Liver (tissue), 9 donors: ENCODE data around the gene SPON2. TPM values are rescaled to one million over a fixed set of nuclear protein-coding genes. Genes with fewer than 3 reads are reported as not detected.
A peak's percentile ranks its signal among the peaks of the same experiment; 100 is the strongest.

Experiments
- DNase-seq: peaks from one replicate; pipeline ENCODE4 v3.0.0-alpha.2; 2017; ENCODE audit warnings: low spot score
- H3K27ac ChIP-seq, 2 donors: one replicate each; pipeline ENCODE4 v1.7.0; 2013; ENCODE audit warnings: inconsistent platforms in 2 of 2, low read length in 2 of 2, control low read depth in 1 of 2, low read depth in 1 of 2, mild to moderate bottlenecking in 1 of 2
- H3K27me3 ChIP-seq, 4 donors: one replicate each; pipeline versions ENCODE4 v1.6.1 to v1.7.0; 2013; ENCODE audit warnings: low read length in 3 of 4, inconsistent platforms in 1 of 4, mild to moderate bottlenecking in 1 of 4, moderate library complexity in 1 of 4; ENCODE audit not compliant: control insufficient read depth in 4 of 4, insufficient read depth in 4 of 4
- H3K36me3 ChIP-seq, 4 donors: one replicate each; pipeline versions ENCODE4 v1.6.1 to v1.7.0; 2013; ENCODE audit warnings: low read length in 3 of 4, mild to moderate bottlenecking in 3 of 4, low read depth in 1 of 4, moderate library complexity in 1 of 4; ENCODE audit not compliant: control insufficient read depth in 4 of 4, insufficient read depth in 3 of 4
- H3K4me1 ChIP-seq, 4 donors: one replicate each; pipeline versions ENCODE4 v1.6.1 to v1.7.0; 2013; ENCODE audit warnings: low read length in 3 of 4, mild to moderate bottlenecking in 3 of 4, moderate library complexity in 1 of 4; ENCODE audit not compliant: control insufficient read depth in 4 of 4, insufficient read depth in 4 of 4
- H3K4me3 ChIP-seq, 3 donors: one replicate each; pipeline versions ENCODE4 v1.6.1 to v1.7.0; 2013; ENCODE audit warnings: low read length in 3 of 3, control low read depth in 1 of 3, low read depth in 1 of 3, mild to moderate bottlenecking in 1 of 3
- H3K9ac ChIP-seq, 2 donors: one replicate each; pipeline ENCODE4 v1.7.0; 2013; ENCODE audit warnings: low read length in 2 of 2, mild to moderate bottlenecking in 2 of 2, moderate library complexity in 2 of 2, control low read depth in 1 of 2, low read depth in 1 of 2
- H3K9me3 ChIP-seq, 4 donors: one replicate each; pipeline versions ENCODE4 v1.6.1 to v1.7.0; 2013; ENCODE audit warnings: low read length in 3 of 4; ENCODE audit not compliant: control insufficient read depth in 4 of 4
- CTCF ChIP-seq: fragments of 150-350 bp; IDR thresholded peaks from 2 replicates; pipeline ENCODE4 v1.5.1; 2017; ENCODE audit warnings: improper control_type of control experiment, low read depth, low read length; ENCODE audit not compliant: missing input control
- EGR1 ChIP-seq, 2 donors: IDR thresholded peaks; 2 replicates each; pipeline ENCODE4 v1.6.1; 2016 to 2018; ENCODE audit warnings: antibody characterized with exemption in 2 of 2, low read depth in 2 of 2
- FOXA2 ChIP-seq: IDR thresholded peaks from 2 replicates; pipeline ENCODE4 v1.6.1; 2016; ENCODE audit warnings: antibody characterized with exemption
- GABPA ChIP-seq, 2 donors: IDR thresholded peaks in 1 of 2; conservative IDR thresholded peaks in 1 of 2; 2 replicates each; pipeline ENCODE4 v1.6.1; 2016; ENCODE audit warnings: antibody characterized with exemption in 2 of 2, mild to moderate bottlenecking in 1 of 2, moderate library complexity in 1 of 2
- HNF4A ChIP-seq, 2 donors: conservative IDR thresholded peaks; 2 replicates each; pipeline ENCODE4 v1.6.1; 2016; ENCODE audit warnings: antibody characterized with exemption in 2 of 2, mild to moderate bottlenecking in 2 of 2
- HNF4G ChIP-seq: IDR thresholded peaks from 2 replicates; pipeline ENCODE4 v1.6.1; 2016; ENCODE audit warnings: antibody characterized with exemption
- MAX ChIP-seq: IDR thresholded peaks from 2 replicates; pipeline ENCODE4 v1.6.1; 2016; ENCODE audit warnings: antibody characterized with exemption
- NR2F2 ChIP-seq: IDR thresholded peaks from 2 replicates; pipeline ENCODE4 v1.6.1; 2016; ENCODE audit warnings: antibody characterized with exemption
- RAD21 ChIP-seq, 2 donors: IDR thresholded peaks; 2 replicates each; pipeline ENCODE4 v1.6.1; 2016; ENCODE audit warnings: antibody characterized with exemption in 2 of 2, mild to moderate bottlenecking in 2 of 2
- RXRA ChIP-seq, 2 donors: IDR thresholded peaks; 2 replicates each; pipeline ENCODE4 v1.6.1; 2017 to 2018; ENCODE audit warnings: antibody characterized with exemption in 2 of 2, mild to moderate bottlenecking in 1 of 2
- SP1 ChIP-seq: IDR thresholded peaks from 2 replicates; pipeline ENCODE4 v1.6.1; 2018; ENCODE audit warnings: antibody characterized with exemption, mild to moderate bottlenecking
- YY1 ChIP-seq: IDR thresholded peaks from 2 replicates; pipeline ENCODE4 v1.6.1; 2016; ENCODE audit warnings: antibody characterized with exemption, mild to moderate bottlenecking
- ZBTB33 ChIP-seq: IDR thresholded peaks from 2 replicates; pipeline ENCODE4 v1.6.1; 2016; ENCODE audit warnings: antibody characterized with exemption
- WGBS: extraction: QIAGEN DNeasy Blood & Tissue Kit; methylation state at CpG from one replicate; pipeline ENCODE4 v1.1.7; 2013; 5-methylcytosine and 5-hydroxymethylcytosine counted together
- polyA plus RNA-seq, 2 donors: library from polyadenylated mRNA; stranded (reverse) in 1 of 2; unstranded in 1 of 2; fragments of 200-250 nt in 1 of 2; fragments of >200 nt in 1 of 2; fragmentation: Nextera tagmentation in 1 of 2; extraction: Ambion mirVana in 1 of 2; gene quantifications; one replicate each; pipeline versions ENCODE4 v1.2.1 to v1.2.3, GENCODE V29; 2013 to 2015
- total RNA-seq, 2 donors: library from RNA; depleted of rRNA; stranded (reverse); fragments of >200 nt; gene quantifications; one replicate each; pipeline ENCODE4 v1.2.3, GENCODE V29; 2014
- TF ChIP-seq, protein P1 (sequence below): IDR thresholded peaks from 2 replicates; pipeline ENCODE4 v1.6.1; 2016; ENCODE audit warnings: antibody characterized with exemption, mild to moderate bottlenecking
- donor health status: healthy.
- donor health status: healthy.
- donor health status: healthy.
- donor health status: healthy.
- donor health status: healthy.

The SPON2 gene
- total and polyA plus RNA-seq, 4 donors = 35.7 to 80.3 (median 72.3) TPM

DNA sequence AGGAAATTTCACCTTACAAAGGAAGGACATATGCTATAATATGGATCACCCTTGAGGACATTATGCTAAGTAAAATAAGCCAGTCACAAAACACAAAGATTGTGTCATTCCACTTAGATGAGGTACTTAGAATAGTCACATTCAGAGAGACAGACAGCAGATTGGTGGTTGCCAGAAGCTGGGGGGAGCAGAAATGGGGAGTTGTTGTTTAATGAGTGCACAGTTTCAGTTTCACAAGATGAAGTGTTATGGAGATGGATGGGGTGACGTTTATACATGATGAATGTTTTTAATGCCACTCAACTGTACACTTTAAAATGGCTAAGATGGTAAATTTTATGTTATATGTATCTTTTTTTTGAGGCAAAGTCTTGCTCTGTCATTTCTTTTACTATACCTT lies 14.8 kb upstream of the SPON2 start:
- TF ChIP-seq, protein P1, sequence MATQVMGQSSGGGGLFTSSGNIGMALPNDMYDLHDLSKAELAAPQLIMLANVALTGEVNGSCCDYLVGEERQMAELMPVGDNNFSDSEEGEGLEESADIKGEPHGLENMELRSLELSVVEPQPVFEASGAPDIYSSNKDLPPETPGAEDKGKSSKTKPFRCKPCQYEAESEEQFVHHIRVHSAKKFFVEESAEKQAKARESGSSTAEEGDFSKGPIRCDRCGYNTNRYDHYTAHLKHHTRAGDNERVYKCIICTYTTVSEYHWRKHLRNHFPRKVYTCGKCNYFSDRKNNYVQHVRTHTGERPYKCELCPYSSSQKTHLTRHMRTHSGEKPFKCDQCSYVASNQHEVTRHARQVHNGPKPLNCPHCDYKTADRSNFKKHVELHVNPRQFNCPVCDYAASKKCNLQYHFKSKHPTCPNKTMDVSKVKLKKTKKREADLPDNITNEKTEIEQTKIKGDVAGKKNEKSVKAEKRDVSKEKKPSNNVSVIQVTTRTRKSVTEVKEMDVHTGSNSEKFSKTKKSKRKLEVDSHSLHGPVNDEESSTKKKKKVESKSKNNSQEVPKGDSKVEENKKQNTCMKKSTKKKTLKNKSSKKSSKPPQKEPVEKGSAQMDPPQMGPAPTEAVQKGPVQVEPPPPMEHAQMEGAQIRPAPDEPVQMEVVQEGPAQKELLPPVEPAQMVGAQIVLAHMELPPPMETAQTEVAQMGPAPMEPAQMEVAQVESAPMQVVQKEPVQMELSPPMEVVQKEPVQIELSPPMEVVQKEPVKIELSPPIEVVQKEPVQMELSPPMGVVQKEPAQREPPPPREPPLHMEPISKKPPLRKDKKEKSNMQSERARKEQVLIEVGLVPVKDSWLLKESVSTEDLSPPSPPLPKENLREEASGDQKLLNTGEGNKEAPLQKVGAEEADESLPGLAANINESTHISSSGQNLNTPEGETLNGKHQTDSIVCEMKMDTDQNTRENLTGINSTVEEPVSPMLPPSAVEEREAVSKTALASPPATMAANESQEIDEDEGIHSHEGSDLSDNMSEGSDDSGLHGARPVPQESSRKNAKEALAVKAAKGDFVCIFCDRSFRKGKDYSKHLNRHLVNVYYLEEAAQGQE = no peak
- no peak for TF ChIP-seq ZBTB33
- no peak for TF ChIP-seq MAX
- no peak for TF ChIP-seq NR2F2
- TF ChIP-seq EGR1 (IDR thresholded peaks at IDR 0.05; ENCODE audit: low read depth in 2 of 2) = no peak
- Histone ChIP-seq H3K27me3 (no peaks in the 10 kb centered on the region), H3K36me3 (no peaks in the 10 kb centered on the region), H3K27ac (no peak overlapping the region), H3K9ac (no peak overlapping the region), H3K4me1 (peaks cover 2 to 9% (median 5%) of the 10 kb centered on the region in 4 donors), H3K9me3 (no peaks in the 10 kb centered on the region), H3K4me3 (no peak overlapping the region)
- WGBS = 57% methylated on average over 1 of the region's 1 CpG
- DNase-seq = no peak

- H3K9me3 ChIP-seq = peaks cover 0 to 2% (median 0%) of the 10 kb centered on the region in 4 donors
- H3K4me3 ChIP-seq = no peak overlapping the region
- no peak for DNase-seq
- TF ChIP-seq SP1 (no peak), FOXA2 (no peak), GABPA (IDR thresholded peaks at IDR 0.05 in 1 of 2, conservative IDR thresholded peaks at IDR 0.05 in 1 of 2) (no peak), YY1 (no peak), HNF4G (no peak), RAD21 (IDR thresholded peaks at IDR 0.05) (no peak), CTCF (no peak), EGR1 (IDR thresholded peaks at IDR 0.05; ENCODE audit: low read depth in 2 of 2) (no peak), HNF4A (conservative IDR thresholded peaks at IDR 0.05) (no peak), RXRA (IDR thresholded peaks at IDR 0.05) (no peak)
- TF ChIP-seq, protein P1 = no peak
- 48% methylated on average over 6 of the region's 6 CpGs for WGBS
- no peak overlapping the region for H3K9ac ChIP-seq
- H3K36me3 ChIP-seq = no peaks in the 10 kb centered on the region
- H3K4me1 ChIP-seq = peaks cover 0 to 11% (median 3%) of the 10 kb centered on the region in 4 donors
- peak overlapping the region; percentile 60 to 63 for H3K27ac ChIP-seq
- no peaks in the 10 kb centered on the region for H3K27me3 ChIP-seq
Observed at GRCh38 chr4:1183985-1184773, 11.8 kb upstream of the SPON2 start.
